Endothelial cell of umbilical vein (primary cell): ENCODE data around the gene SLC30A4. TPM values are rescaled to one million over a fixed set of nuclear protein-coding genes. Genes with fewer than 3 reads are reported as not detected.

ENCODE experiments used
- BruUV-seq: library from RNA; stranded (reverse); fragments of 400-500 nt; replicated peaks from 2 replicates; lab custom pipeline; 2021; lab: Mats Ljungman, UMichigan
- CTCF ChIA-PET: fragments of 300-600, 350-600 bp; sonication (Branson Sonifier 250); formaldehyde crosslinking; loops from one replicate; lab custom pipeline; 2021; ENCODE audit warnings: antibody characterized with exemption, inconsistent platforms; lab: Charles Lee
- POLR2A ChIA-PET: fragments of 300-600, 350-600 bp; sonication (Branson Sonifier 250); formaldehyde crosslinking; loops from one replicate; lab custom pipeline; 2021; ENCODE audit warnings: antibody characterized with exemption, inconsistent platforms; lab: Charles Lee
- DNase-seq: peaks from one replicate; pipeline ENCODE4 v3.0.0-alpha.2; 2011; ENCODE audit warnings: low read depth, low spot score
- FAIRE-seq: peaks from 2 replicates; lab custom pipeline; 2011; peaks lifted over from hg19 to GRCh38; lab: Jason Lieb, UNC
- H2AFZ ChIP-seq: 2 replicates; pipeline ENCODE4 v1.6.0; 2012; ENCODE audit warnings: low read depth, low read length, control low read depth, inconsistent platforms
- H3K27ac ChIP-seq: 2 replicates; pipeline ENCODE4 v1.5.1; 2011; ENCODE audit warnings: low read depth, mild to moderate bottlenecking, control low read depth, low read length, moderate library complexity; ENCODE audit not compliant: insufficient read depth
- H3K27me3 ChIP-seq, 2 experiments: 2 replicates each; pipeline versions ENCODE4 v1.6.0 to v1.6.1; 2011; ENCODE audit warnings: low read length in 2 of 2, mixed read lengths in 1 of 2; ENCODE audit not compliant: control insufficient read depth in 2 of 2, insufficient read depth in 2 of 2
- H3K36me3 ChIP-seq, 2 experiments: 2 replicates in 1 of 2; 3 replicates in 1 of 2; pipeline ENCODE4 v1.5.1; 2011; ENCODE audit warnings: low read length in 2 of 2, mild to moderate bottlenecking in 1 of 2, moderate library complexity in 1 of 2; ENCODE audit not compliant: control insufficient read depth in 2 of 2, insufficient read depth in 2 of 2; ENCODE audit errors: extremely low read depth in 1 of 2
- H3K4me1 ChIP-seq: 3 replicates; pipeline ENCODE4 v1.5.1; 2011; ENCODE audit warnings: mild to moderate bottlenecking, low read length; ENCODE audit not compliant: control insufficient read depth, insufficient read depth; ENCODE audit errors: extremely low read depth
- H3K4me2 ChIP-seq: 2 replicates; pipeline ENCODE4 v1.6.1; 2011; ENCODE audit warnings: low read length, control low read depth, mixed read lengths; ENCODE audit not compliant: insufficient read depth
- H3K4me3 ChIP-seq, 3 experiments: fragments of 200-600 bp in 1 of 3; sonication (generic), shearing (Covaris generic) in 1 of 3; replicated peaks in 1 of 3; 2 replicates each; pipeline ENCODE4 v1.5.1; 2011 to 2016; ENCODE audit warnings: control low read depth in 3 of 3, low read length in 3 of 3, mild to moderate bottlenecking in 2 of 3, inconsistent platforms in 1 of 3, low read depth in 1 of 3, moderate library complexity in 1 of 3; ENCODE audit not compliant: insufficient read depth in 1 of 3
- H3K79me2 ChIP-seq: 2 replicates; pipeline ENCODE4 v1.6.0; 2012; ENCODE audit warnings: low read length, inconsistent platforms; ENCODE audit not compliant: control insufficient read depth, insufficient read depth
- H3K9ac ChIP-seq: replicated peaks from 2 replicates; pipeline ENCODE3; 2011; ENCODE audit warnings: low read length, control low read depth; ENCODE audit not compliant: insufficient read depth; ENCODE audit errors: extremely low read depth
- H3K9me1 ChIP-seq: replicated peaks from 3 replicates; pipeline ENCODE4 v1.6.0; 2011; ENCODE audit warnings: mild to moderate bottlenecking, low read length; ENCODE audit not compliant: control insufficient read depth, insufficient read depth; ENCODE audit errors: extremely low read depth
- H3K9me3 ChIP-seq: replicated peaks from 2 replicates; pipeline ENCODE4 v1.5.1; 2012; ENCODE audit warnings: low read length, inconsistent platforms; ENCODE audit not compliant: control insufficient read depth, insufficient read depth
- H4K20me1 ChIP-seq: replicated peaks from 2 replicates; pipeline ENCODE3; 2011; ENCODE audit warnings: mild to moderate bottlenecking, low read length; ENCODE audit not compliant: control insufficient read depth, insufficient read depth; ENCODE audit errors: extremely low read depth
- EZH2 ChIP-seq: IDR thresholded peaks from 2 replicates; pipeline ENCODE4 v1.6.1; 2012; ENCODE audit warnings: borderline replicate concordance, low read depth, mild to moderate bottlenecking, moderate library complexity, low read length, inconsistent platforms; ENCODE audit not compliant: severe bottlenecking
- FOS ChIP-seq: IDR thresholded peaks from 2 replicates; pipeline ENCODE4 v1.6.1; 2011; ENCODE audit warnings: mild to moderate bottlenecking, low read length, moderate library complexity, borderline replicate concordance; ENCODE audit not compliant: insufficient read depth
- GATA2 ChIP-seq: IDR thresholded peaks from 2 replicates; pipeline ENCODE4 v1.7.0; 2011; ENCODE audit warnings: low read depth, mild to moderate bottlenecking, moderate library complexity, mixed read lengths, low read length; ENCODE audit not compliant: insufficient read length, insufficient read depth
- JUN ChIP-seq: IDR thresholded peaks from 2 replicates; pipeline ENCODE4 v1.6.1; 2011; ENCODE audit warnings: borderline replicate concordance, low read depth; ENCODE audit not compliant: insufficient read length, insufficient read depth
- MAX ChIP-seq: IDR thresholded peaks from 2 replicates; pipeline ENCODE4 v1.6.1; 2011; ENCODE audit not compliant: insufficient read depth, insufficient read length
- MYC ChIP-seq: IDR thresholded peaks from one replicate; pipeline ENCODE4 v1.6.1; 2011; ENCODE audit warnings: mild to moderate bottlenecking, low read depth, low read length
- POLR2A ChIP-seq: IDR thresholded peaks from 2 replicates; pipeline ENCODE4 v1.6.1; 2012; ENCODE audit warnings: low read depth, mild to moderate bottlenecking, control low read depth, low read length
- POLR2AphosphoS5 ChIP-seq: IDR thresholded peaks from 2 replicates; pipeline ENCODE4 v1.6.1; 2012; ENCODE audit warnings: low read depth, mild to moderate bottlenecking, control low read depth, low read length, moderate library complexity; ENCODE audit not compliant: insufficient read depth
- dilution Hi-C: fragments of 300-500 bp; cut with MboI; formaldehyde crosslinking; loops from one replicate; pipeline ENCODE4 v1.15.0; 2019; ENCODE audit warnings: low sequenced_read_pairs; ENCODE audit not compliant: extremely low pct_ligation_motif_present
- intact Hi-C: fragments of 100-400 bp; cut with micrococcal nuclease; formaldehyde crosslinking; loops from one replicate; pipeline ENCODE4 v1.10.0; 2022
- polyA plus RNA-seq, 4 experiments: library from polyadenylated mRNA; depleted of rRNA in 3 of 4; stranded (reverse) in 3 of 4; unstranded in 1 of 4; fragments of >200 nt; gene quantifications; 2 replicates each; pipeline versions ENCODE4 v1.2.1 to v1.2.3, GENCODE V29; 2011 to 2012; ENCODE audit warnings: missing spikeins in 1 of 4
- total RNA-seq: library from RNA; stranded (reverse); gene quantifications from 2 replicates; pipeline ENCODE4 v1.2.3, GENCODE V29; 2021
- TF ChIP-seq, protein P1 (sequence below), 2 donors: IDR thresholded peaks; 1 replicate in 1 of 2; 2 replicates in 1 of 2; pipeline ENCODE4 v1.5.1; 2011; ENCODE audit warnings: low read length in 2 of 2, mild to moderate bottlenecking in 2 of 2, moderate library complexity in 2 of 2, control low read depth in 1 of 2, inconsistent platforms in 1 of 2, low read depth in 1 of 2; ENCODE audit not compliant: insufficient read depth in 1 of 2; ENCODE audit errors: extremely low read depth in 1 of 2

Gene SLC30A4
- total and polyA plus RNA-seq, 2 donors (not counting 3 experiments of a cell fraction or from before 2014, with no cell fraction given) = 2.7 to 3.9 TPM

DNA sequence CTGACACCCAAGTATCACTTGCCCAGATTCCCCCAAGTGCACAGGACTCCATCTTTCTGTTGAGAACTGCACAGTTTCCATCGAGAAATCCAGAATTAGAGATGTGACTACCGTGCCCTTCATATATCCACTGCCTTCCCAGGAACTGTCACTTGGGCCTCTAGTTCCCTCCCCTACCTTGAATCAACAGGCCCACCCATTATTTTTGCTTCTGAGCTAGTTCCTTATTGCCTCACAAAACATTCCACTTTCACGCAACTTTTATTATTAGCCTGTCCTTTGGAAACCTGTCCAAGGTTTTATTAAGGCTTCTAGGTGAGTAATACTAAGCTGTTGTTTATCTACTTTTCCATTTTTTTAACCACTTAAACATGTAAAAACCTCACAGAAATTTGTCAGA lies 17.1 kb upstream of the SLC30A4 start:
- intact Hi-C loops = no loop called here
- ChIA-PET CTCF (interaction anchor here (1.3 to 1.5 kb wide), 2 partner anchors 72 to 109 kb away, joined by 3 read pairs; no protein-coding TSS in a partner anchor), POLR2A (no interaction called here)
- no peaks in the 10 kb centered on the region for H3K79me2 ChIP-seq
- no peak for FAIRE-seq
- H3K27me3 ChIP-seq = no peaks in the 10 kb centered on the region
- no peak overlapping the region for H3K4me3 ChIP-seq
- no peak overlapping the region for H3K27ac ChIP-seq
- no peaks in the 10 kb centered on the region for H3K9me3 ChIP-seq
- dilution Hi-C loops = no loop called here
- no peaks in the 10 kb centered on the region for H3K36me3 ChIP-seq
- no peak overlapping the region for H3K4me2 ChIP-seq
- no peak for TF ChIP-seq FOS
- no peak for TF ChIP-seq EZH2
- no peak for TF ChIP-seq POLR2A
- TF ChIP-seq JUN = no peak
- no peak for TF ChIP-seq POLR2AphosphoS5
- TF ChIP-seq, protein P1, sequence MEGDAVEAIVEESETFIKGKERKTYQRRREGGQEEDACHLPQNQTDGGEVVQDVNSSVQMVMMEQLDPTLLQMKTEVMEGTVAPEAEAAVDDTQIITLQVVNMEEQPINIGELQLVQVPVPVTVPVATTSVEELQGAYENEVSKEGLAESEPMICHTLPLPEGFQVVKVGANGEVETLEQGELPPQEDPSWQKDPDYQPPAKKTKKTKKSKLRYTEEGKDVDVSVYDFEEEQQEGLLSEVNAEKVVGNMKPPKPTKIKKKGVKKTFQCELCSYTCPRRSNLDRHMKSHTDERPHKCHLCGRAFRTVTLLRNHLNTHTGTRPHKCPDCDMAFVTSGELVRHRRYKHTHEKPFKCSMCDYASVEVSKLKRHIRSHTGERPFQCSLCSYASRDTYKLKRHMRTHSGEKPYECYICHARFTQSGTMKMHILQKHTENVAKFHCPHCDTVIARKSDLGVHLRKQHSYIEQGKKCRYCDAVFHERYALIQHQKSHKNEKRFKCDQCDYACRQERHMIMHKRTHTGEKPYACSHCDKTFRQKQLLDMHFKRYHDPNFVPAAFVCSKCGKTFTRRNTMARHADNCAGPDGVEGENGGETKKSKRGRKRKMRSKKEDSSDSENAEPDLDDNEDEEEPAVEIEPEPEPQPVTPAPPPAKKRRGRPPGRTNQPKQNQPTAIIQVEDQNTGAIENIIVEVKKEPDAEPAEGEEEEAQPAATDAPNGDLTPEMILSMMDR (IDR thresholded peaks at IDR 0.05; ENCODE audit: extremely low read depth in 1 of 2, insufficient read depth in 1 of 2, low read depth in 1 of 2, low read length in 2 of 2) = no peak
- no peak for TF ChIP-seq MAX
- TF ChIP-seq MYC = no peak
- TF ChIP-seq GATA2 = no peak
- no peaks in the 10 kb centered on the region for H3K9me1 ChIP-seq
- no peak overlapping the region for H3K9ac ChIP-seq
- DNase-seq = no peak
- BruUV-seq = no TSS peak
- H3K4me1 ChIP-seq = no peaks in the 10 kb centered on the region
- H2AFZ ChIP-seq = no peak overlapping the region
- no peaks in the 10 kb centered on the region for H4K20me1 ChIP-seq
